Measurements from ENCODE around the gene NCAPD2. TPM values are rescaled to one million over a fixed set of nuclear protein-coding genes. Genes with fewer than 3 reads are reported as not detected.
"Not testable (repeated sequence)": the region's sequence is repeated elsewhere in the genome, so short reads cannot be mapped to it uniquely, and the experiment has no call there.

The NCAPD2 gene
- total and polyA plus RNA-seq, 4 donors: 5.8 to 30.7 (median 15.8) TPM

GRCh38 chr12:6554168-6555017 lies 60.5 kb downstream of the NCAPD2 start:
- DNase-seq (peak; percentile 75 to 81 (median 78)), ATAC-seq (ENCODE audit: insufficient read depth, low FRiP score) (no peak)
- H3K36me3 ChIP-seq (ENCODE audit: control insufficient read depth in 4 of 4, insufficient read depth in 4 of 4, low read length in 4 of 4): peaks cover 1 to 13% (median 8%) of the 10 kb centered on the region in 4 donors
- TF ChIP-seq CTCF (IDR thresholded peaks at IDR 0.05; ENCODE audit: control extremely low read depth, extremely low read depth): no peak
- WGBS, 2 donors: 26 to 27% methylated on average over 21 to 22 of the region's 22 CpGs
- peak overlapping the region; percentile 88 for H3K4me3 ChIP-seq
- H3K9ac ChIP-seq (ENCODE audit: insufficient read depth in 1 of 2, low read length in 2 of 2): no peak overlapping the region
- H3K9me3 ChIP-seq (ENCODE audit: control insufficient read depth in 4 of 4, insufficient read depth in 3 of 4, low read length in 3 of 4): no peaks in the 10 kb centered on the region
- H3K27ac ChIP-seq (ENCODE audit: low read depth in 1 of 2, low read length in 1 of 2): peak overlapping the region; percentile 30 to 68
- H3K4me1 ChIP-seq (ENCODE audit: control insufficient read depth in 5 of 5, insufficient read depth in 5 of 5, low read length in 5 of 5): peaks cover 5 to 28% (median 14%) of the 10 kb centered on the region in 5 donors
- H3K27me3 ChIP-seq (ENCODE audit: control insufficient read depth in 3 of 3, insufficient read depth in 3 of 3, low read length in 2 of 3): no peaks in the 10 kb centered on the region

- H3K4me1 ChIP-seq (ENCODE audit: control insufficient read depth in 5 of 5, insufficient read depth in 5 of 5, low read length in 5 of 5): peaks cover 5 to 28% (median 14%) of the 10 kb centered on the region in 5 donors
- no peak for DNase-seq
These were observed 61.3 kb downstream of the NCAPD2 start for GRCh38 chr12:6555018-6555691.

GRCh38 chr12:6556496-6556817 lies 62.6 kb downstream of the NCAPD2 start:
- WGBS, 2 donors: 87 to 92% methylated on average over 7 of the region's 7 CpGs

More at GRCh38 chr12:6555018-6555691, 61.3 kb downstream of the NCAPD2 start:
- H3K27ac ChIP-seq (ENCODE audit: low read depth in 1 of 2, low read length in 1 of 2): peak overlapping the region; percentile 61 to 68
- ATAC-seq (ENCODE audit: insufficient read depth, low FRiP score): no peak
- H3K9ac ChIP-seq (ENCODE audit: insufficient read depth in 1 of 2, low read length in 2 of 2): no peak overlapping the region
- peaks cover 9 to 17% (median 14%) of the 10 kb centered on the region in 4 donors for H3K36me3 ChIP-seq (ENCODE audit: control insufficient read depth in 4 of 4, insufficient read depth in 4 of 4, low read length in 4 of 4)
- peak overlapping the region; percentile 88 for H3K4me3 ChIP-seq
- 5 to 15% methylated on average over 47 to 61 of the region's 61 CpGs for WGBS, 2 donors
- no peak for TF ChIP-seq CTCF (IDR thresholded peaks at IDR 0.05; ENCODE audit: control extremely low read depth, extremely low read depth)
- H3K9me3 ChIP-seq (ENCODE audit: control insufficient read depth in 4 of 4, insufficient read depth in 3 of 4, low read length in 3 of 4): no peaks in the 10 kb centered on the region
- H3K27me3 ChIP-seq (ENCODE audit: control insufficient read depth in 3 of 3, insufficient read depth in 3 of 3, low read length in 2 of 3): no peaks in the 10 kb centered on the region

GRCh38 chr12:6556857-6557256 lies 63.0 kb downstream of the NCAPD2 start:
- peaks cover 23 to 32% (median 28%) of the 10 kb centered on the region in 4 donors for H3K36me3 ChIP-seq (ENCODE audit: control insufficient read depth in 4 of 4, insufficient read depth in 4 of 4, low read length in 4 of 4)
- H3K9me3 ChIP-seq (ENCODE audit: control insufficient read depth in 4 of 4, insufficient read depth in 3 of 4, low read length in 3 of 4): no peaks in the 10 kb centered on the region
- ATAC-seq (ENCODE audit: insufficient read depth, low FRiP score) (no peak), DNase-seq (no peak)
- no peak for TF ChIP-seq CTCF (IDR thresholded peaks at IDR 0.05; ENCODE audit: control extremely low read depth, extremely low read depth)
- no peaks in the 10 kb centered on the region for H3K27me3 ChIP-seq (ENCODE audit: control insufficient read depth in 3 of 3, insufficient read depth in 3 of 3, low read length in 2 of 3)
- no peak overlapping the region for H3K4me3 ChIP-seq
- H3K9ac ChIP-seq (ENCODE audit: insufficient read depth in 1 of 2, low read length in 2 of 2): no peak overlapping the region
- 87 to 89% methylated on average over 4 of the region's 4 CpGs for WGBS, 2 donors
- H3K27ac ChIP-seq (ENCODE audit: low read depth in 1 of 2, low read length in 1 of 2): no peak overlapping the region
- peaks cover 5 to 28% (median 12%) of the 10 kb centered on the region in 5 donors for H3K4me1 ChIP-seq (ENCODE audit: control insufficient read depth in 5 of 5, insufficient read depth in 5 of 5, low read length in 5 of 5)

More at GRCh38 chr12:6556496-6556817, 62.6 kb downstream of the NCAPD2 start:
- not testable (repeated sequence) for H3K9ac ChIP-seq (ENCODE audit: insufficient read depth in 1 of 2, low read length in 2 of 2); H3K27me3 ChIP-seq (ENCODE audit: control insufficient read depth in 3 of 3, insufficient read depth in 3 of 3, low read length in 2 of 3); ATAC-seq (ENCODE audit: insufficient read depth, low FRiP score); H3K27ac ChIP-seq (ENCODE audit: low read depth in 1 of 2, low read length in 1 of 2); DNase-seq; H3K9me3 ChIP-seq (ENCODE audit: control insufficient read depth in 4 of 4, insufficient read depth in 3 of 4, low read length in 3 of 4); H3K4me3 ChIP-seq
- H3K4me1 ChIP-seq (ENCODE audit: control insufficient read depth in 5 of 5, insufficient read depth in 5 of 5, low read length in 5 of 5): peaks cover 5 to 28% (median 14%) of the 10 kb centered on the region in 5 donors
- H3K36me3 ChIP-seq (ENCODE audit: control insufficient read depth in 4 of 4, insufficient read depth in 4 of 4, low read length in 4 of 4): peaks cover 20 to 29% (median 26%) of the 10 kb centered on the region in 4 donors

- H3K36me3 ChIP-seq (ENCODE audit: control insufficient read depth in 4 of 4, insufficient read depth in 4 of 4, low read length in 4 of 4): peaks cover 33 to 44% (median 39%) of the 10 kb centered on the region in 4 donors
- ATAC-seq (ENCODE audit: insufficient read depth, low FRiP score); H3K4me3 ChIP-seq; H3K9ac ChIP-seq (ENCODE audit: insufficient read depth in 1 of 2, low read length in 2 of 2); H3K9me3 ChIP-seq (ENCODE audit: control insufficient read depth in 4 of 4, insufficient read depth in 3 of 4, low read length in 3 of 4); H3K27ac ChIP-seq (ENCODE audit: low read depth in 1 of 2, low read length in 1 of 2); H3K27me3 ChIP-seq (ENCODE audit: control insufficient read depth in 3 of 3, insufficient read depth in 3 of 3, low read length in 2 of 3): not testable (repeated sequence)
- WGBS, 2 donors: 68 to 75% methylated on average over 14 of the region's 14 CpGs
- H3K4me1 ChIP-seq (ENCODE audit: control insufficient read depth in 5 of 5, insufficient read depth in 5 of 5, low read length in 5 of 5): peaks cover 2 to 20% (median 5%) of the 10 kb centered on the region in 5 donors
- DNase-seq: peak in 2 of 3 donors; percentile 50 to 53
These were observed 64.3 kb downstream of the NCAPD2 start for GRCh38 chr12:6558014-6558760.
